ENCODE results near the gene ANKS1B.

DNA sequence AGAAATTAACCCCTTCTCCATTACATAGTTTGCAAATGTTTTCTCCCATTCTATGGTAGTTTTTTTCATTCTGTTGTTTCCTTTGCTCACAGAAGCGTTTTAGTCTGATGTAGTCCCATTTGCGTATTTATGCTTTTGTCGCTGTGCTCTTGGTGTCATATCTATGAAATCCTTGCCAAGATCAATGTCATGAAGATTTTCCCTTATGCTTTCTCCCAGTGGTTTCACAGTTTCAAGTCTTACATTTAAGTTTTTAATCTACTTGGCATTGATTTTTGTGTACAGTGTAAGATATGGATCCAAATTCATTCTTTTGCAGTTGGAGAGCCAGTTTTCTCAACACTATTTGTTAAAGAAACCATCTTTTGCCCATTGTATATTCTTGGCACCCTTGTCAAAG, 982.0 kb downstream of the ANKS1B start:
- TF ChIP-seq ZNF274 (IDR thresholded peaks at IDR 0.05; ENCODE audit: insufficient read depth, insufficient read length) = no peak
- TF ChIP-seq POLR2A (IDR thresholded peaks at IDR 0.05; ENCODE audit: low read depth, low read length) = no peak
- TF ChIP-seq, protein P1, sequence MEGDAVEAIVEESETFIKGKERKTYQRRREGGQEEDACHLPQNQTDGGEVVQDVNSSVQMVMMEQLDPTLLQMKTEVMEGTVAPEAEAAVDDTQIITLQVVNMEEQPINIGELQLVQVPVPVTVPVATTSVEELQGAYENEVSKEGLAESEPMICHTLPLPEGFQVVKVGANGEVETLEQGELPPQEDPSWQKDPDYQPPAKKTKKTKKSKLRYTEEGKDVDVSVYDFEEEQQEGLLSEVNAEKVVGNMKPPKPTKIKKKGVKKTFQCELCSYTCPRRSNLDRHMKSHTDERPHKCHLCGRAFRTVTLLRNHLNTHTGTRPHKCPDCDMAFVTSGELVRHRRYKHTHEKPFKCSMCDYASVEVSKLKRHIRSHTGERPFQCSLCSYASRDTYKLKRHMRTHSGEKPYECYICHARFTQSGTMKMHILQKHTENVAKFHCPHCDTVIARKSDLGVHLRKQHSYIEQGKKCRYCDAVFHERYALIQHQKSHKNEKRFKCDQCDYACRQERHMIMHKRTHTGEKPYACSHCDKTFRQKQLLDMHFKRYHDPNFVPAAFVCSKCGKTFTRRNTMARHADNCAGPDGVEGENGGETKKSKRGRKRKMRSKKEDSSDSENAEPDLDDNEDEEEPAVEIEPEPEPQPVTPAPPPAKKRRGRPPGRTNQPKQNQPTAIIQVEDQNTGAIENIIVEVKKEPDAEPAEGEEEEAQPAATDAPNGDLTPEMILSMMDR (IDR thresholded peaks at IDR 0.05 in 2 of 3, conservative IDR thresholded peaks at IDR 0.05 in 1 of 3; ENCODE audit: control insufficient read depth in 2 of 3, extremely low read depth in 1 of 3, insufficient read depth in 1 of 3, low read depth in 3 of 3, low read length in 3 of 3) = no peak
- TF ChIP-seq, protein P2, sequence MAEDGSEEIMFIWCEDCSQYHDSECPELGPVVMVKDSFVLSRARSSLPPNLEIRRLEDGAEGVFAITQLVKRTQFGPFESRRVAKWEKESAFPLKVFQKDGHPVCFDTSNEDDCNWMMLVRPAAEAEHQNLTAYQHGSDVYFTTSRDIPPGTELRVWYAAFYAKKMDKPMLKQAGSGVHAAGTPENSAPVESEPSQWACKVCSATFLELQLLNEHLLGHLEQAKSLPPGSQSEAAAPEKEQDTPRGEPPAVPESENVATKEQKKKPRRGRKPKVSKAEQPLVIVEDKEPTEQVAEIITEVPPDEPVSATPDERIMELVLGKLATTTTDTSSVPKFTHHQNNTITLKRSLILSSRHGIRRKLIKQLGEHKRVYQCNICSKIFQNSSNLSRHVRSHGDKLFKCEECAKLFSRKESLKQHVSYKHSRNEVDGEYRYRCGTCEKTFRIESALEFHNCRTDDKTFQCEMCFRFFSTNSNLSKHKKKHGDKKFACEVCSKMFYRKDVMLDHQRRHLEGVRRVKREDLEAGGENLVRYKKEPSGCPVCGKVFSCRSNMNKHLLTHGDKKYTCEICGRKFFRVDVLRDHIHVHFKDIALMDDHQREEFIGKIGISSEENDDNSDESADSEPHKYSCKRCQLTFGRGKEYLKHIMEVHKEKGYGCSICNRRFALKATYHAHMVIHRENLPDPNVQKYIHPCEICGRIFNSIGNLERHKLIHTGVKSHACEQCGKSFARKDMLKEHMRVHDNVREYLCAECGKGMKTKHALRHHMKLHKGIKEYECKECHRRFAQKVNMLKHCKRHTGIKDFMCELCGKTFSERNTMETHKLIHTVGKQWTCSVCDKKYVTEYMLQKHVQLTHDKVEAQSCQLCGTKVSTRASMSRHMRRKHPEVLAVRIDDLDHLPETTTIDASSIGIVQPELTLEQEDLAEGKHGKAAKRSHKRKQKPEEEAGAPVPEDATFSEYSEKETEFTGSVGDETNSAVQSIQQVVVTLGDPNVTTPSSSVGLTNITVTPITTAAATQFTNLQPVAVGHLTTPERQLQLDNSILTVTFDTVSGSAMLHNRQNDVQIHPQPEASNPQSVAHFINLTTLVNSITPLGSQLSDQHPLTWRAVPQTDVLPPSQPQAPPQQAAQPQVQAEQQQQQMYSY (CRISPR knock-in tag; IDR thresholded peaks at IDR 0.05) = no peak
- no peak for TF ChIP-seq SMAD1 (IDR thresholded peaks at IDR 0.05; ENCODE audit: low read depth, partially characterized antibody)
- TF ChIP-seq EZH2 (IDR thresholded peaks at IDR 0.05; ENCODE audit: borderline replicate concordance, control insufficient read depth, low read depth, low read length) = no peak
- no peak for TF ChIP-seq RAD21 (IDR thresholded peaks at IDR 0.05; ENCODE audit: insufficient read depth, low read depth, low read length)
- TF ChIP-seq ZNF24 (IDR thresholded peaks at IDR 0.05) = no peak
- no peak for TF ChIP-seq ETV6 (conservative IDR thresholded peaks at IDR 0.05 in 1 of 2, IDR thresholded peaks at IDR 0.05 in 1 of 2; ENCODE audit: borderline replicate concordance in 1 of 2, low read depth in 1 of 2)
- no peak for TF ChIP-seq CBX3 (IDR thresholded peaks at IDR 0.05; ENCODE audit: borderline replicate concordance, low read depth)
- no peak for TF ChIP-seq TCF7 (IDR thresholded peaks at IDR 0.05; ENCODE audit: borderline replicate concordance)
- no peak for TF ChIP-seq CREB1 (IDR thresholded peaks at IDR 0.05; ENCODE audit: low read depth)
- TF ChIP-seq TAF1 (IDR thresholded peaks at IDR 0.05; ENCODE audit: borderline replicate concordance, low read depth, low read length) = no peak
- no peak for TF ChIP-seq SMARCA5 (IDR thresholded peaks at IDR 0.05)
